Measurements from ENCODE around the gene EGFR.

EGFR gene

DNA sequence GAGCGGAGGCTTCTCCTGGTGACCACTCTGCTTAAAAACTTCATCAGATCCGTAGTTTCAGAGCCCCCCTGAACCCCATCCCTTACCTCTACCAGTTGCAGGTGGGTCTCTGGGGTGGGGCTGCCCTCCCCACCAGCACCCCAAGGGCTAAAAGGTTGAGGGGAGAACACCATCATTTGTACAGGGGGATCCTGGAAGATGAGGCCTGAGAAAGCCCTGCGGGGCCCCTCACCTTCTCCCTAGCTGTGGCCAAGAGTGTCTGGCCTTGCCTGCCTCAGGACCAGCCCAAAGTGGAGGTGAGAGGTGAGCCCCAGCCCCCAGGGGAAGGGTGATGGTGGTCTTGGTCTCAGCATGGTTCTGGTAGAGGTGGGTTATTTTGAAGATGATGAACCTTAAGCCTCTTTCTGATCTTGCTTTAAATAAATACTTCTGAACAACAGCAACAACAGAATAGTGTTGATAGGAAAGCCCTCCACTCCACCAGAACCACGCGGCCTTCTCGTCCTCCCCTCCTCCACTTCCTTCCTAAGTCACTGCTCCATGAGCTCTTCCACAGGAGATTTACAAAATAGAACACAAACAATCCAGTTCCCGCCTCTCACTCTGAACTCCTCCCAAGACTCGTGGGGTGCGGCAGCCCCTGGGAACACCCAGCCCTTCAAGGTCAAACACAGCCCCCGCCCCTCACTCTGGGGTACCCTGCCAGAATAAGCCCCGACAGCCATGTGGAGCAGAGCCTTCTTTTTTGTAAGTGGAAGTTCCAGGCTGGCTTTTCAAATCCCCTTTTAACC, 169.1 kb downstream of the EGFR start:
- TF ChIP-seq, protein P1, sequence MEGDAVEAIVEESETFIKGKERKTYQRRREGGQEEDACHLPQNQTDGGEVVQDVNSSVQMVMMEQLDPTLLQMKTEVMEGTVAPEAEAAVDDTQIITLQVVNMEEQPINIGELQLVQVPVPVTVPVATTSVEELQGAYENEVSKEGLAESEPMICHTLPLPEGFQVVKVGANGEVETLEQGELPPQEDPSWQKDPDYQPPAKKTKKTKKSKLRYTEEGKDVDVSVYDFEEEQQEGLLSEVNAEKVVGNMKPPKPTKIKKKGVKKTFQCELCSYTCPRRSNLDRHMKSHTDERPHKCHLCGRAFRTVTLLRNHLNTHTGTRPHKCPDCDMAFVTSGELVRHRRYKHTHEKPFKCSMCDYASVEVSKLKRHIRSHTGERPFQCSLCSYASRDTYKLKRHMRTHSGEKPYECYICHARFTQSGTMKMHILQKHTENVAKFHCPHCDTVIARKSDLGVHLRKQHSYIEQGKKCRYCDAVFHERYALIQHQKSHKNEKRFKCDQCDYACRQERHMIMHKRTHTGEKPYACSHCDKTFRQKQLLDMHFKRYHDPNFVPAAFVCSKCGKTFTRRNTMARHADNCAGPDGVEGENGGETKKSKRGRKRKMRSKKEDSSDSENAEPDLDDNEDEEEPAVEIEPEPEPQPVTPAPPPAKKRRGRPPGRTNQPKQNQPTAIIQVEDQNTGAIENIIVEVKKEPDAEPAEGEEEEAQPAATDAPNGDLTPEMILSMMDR (IDR thresholded peaks at IDR 0.05; ENCODE audit: low read depth, low read length) = no peak
- Histone ChIP-seq H3K4me1 (peaks cover 68% of the 10 kb centered on the region), H3K27me3 (no peaks in the 10 kb centered on the region), H3K9me3 (no peaks in the 10 kb centered on the region), H3K4me3 (ENCODE audit: low read depth, low read length) (no peak overlapping the region), H3K36me3 (peaks cover 63% of the 10 kb centered on the region)
- no peak for DNase-seq

DNA sequence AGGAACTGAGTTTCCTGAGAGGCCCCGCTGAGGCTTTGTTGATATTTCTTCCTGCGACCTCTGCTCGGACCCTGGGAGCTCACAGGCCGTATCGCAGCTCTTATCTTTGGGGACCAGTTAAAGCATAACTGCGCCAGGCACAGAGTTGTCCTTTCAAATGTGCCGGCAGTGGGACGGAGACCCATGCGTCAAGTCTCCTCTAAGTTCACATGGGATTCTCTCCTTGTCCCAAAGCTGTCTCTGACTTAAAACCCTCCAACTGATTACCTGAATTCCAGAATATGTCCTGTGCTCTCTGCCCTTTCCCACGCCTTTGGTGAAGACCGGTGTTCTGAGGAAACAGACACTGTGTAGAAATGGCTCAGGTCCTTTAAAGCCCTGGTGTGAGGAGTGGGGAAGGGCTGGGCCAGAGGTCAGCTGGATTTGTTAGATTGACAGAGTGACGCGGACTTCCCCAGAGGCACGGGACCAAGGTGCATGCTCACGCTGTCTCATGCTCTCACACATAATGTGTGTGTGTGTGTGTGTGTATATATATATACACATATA, 169.8 kb downstream of the EGFR start:
- peaks cover 76% of the 10 kb centered on the region for H3K4me1 ChIP-seq
- peaks cover 56% of the 10 kb centered on the region for H3K36me3 ChIP-seq
- TF ChIP-seq, protein P1 (IDR thresholded peaks at IDR 0.05; ENCODE audit: low read depth, low read length) = no peak
- no peak overlapping the region for H3K4me3 ChIP-seq (ENCODE audit: low read depth, low read length)
- DNase-seq = no peak
- no peaks in the 10 kb centered on the region for H3K9me3 ChIP-seq
- no peaks in the 10 kb centered on the region for H3K27me3 ChIP-seq

DNA sequence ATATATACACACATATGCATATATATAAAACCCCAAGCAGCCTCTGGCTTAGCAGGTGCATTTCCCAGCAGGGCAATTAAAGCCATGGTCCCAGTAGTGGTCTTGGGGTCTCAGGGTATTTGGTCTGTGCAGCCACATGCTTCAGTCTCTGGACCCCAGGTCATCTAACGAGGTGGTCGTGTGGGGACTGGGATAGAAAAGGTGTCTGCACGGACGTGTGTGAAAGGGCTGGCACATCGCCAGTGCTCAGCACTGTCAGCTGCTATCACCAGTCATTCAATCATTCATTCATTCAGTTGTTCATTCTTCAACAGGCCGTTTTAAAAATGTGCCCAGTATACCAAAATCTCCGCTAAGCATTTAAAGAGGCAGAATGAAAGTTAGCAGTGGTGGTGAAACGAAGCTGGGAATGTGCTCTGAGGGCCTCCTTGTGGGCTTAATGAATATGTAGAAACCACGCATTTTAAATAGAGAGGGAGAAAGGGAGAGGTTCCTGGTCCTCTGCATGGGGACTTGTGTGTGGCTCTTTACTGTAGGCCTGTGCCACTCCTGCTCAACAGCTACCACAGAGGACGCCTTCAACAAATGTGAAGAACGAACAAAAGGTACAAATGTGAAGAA, 170.4 kb downstream of the EGFR start:
- H3K36me3 ChIP-seq = peaks cover 50% of the 10 kb centered on the region
- TF ChIP-seq, protein P1 (IDR thresholded peaks at IDR 0.05; ENCODE audit: low read depth, low read length) = no peak

DNA sequence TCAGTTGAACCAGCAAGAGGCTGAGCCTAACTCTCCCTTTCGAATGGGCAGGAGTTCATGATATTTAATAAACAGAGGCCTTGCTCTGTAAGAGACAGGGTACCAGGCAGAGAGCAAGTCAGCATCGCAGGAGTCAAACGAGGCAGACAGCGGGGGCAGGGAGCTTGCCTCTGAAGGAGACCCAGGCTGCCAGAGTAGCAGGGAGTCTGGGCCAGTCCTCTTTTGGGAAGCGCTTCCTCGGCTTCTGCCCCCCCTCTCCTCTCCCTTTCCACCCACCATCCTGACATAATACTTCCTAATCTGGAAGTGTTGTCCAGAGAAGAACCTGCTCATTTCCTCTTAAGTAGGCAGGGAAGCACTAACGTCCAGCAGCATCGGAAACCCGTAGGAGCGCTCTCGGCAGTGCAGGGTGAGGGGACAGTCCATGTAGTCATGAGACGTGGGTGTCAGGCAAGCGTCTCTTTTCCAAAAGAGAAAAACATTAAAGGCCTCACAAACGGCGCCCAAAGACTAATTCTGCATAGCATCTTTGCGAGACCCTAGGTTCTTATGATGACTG, 171.1 kb downstream of the EGFR start:
- Histone ChIP-seq H3K4me1 (peaks cover 84% of the 10 kb centered on the region), H3K9me3 (no peaks in the 10 kb centered on the region), H3K4me3 (ENCODE audit: low read depth, low read length) (no peak overlapping the region), H3K36me3 (peaks cover 49% of the 10 kb centered on the region), H3K27me3 (no peaks in the 10 kb centered on the region)
- DNase-seq = no peak
- TF ChIP-seq, protein P1 (IDR thresholded peaks at IDR 0.05; ENCODE audit: low read depth, low read length) = no peak

More for the DNA sequence above, 170.4 kb downstream of the EGFR start:
- H3K4me1 ChIP-seq = peaks cover 78% of the 10 kb centered on the region
- H3K27me3 ChIP-seq = no peaks in the 10 kb centered on the region
- no peak overlapping the region for H3K4me3 ChIP-seq (ENCODE audit: low read depth, low read length)
- no peak for DNase-seq
- H3K9me3 ChIP-seq = no peaks in the 10 kb centered on the region

DNA sequence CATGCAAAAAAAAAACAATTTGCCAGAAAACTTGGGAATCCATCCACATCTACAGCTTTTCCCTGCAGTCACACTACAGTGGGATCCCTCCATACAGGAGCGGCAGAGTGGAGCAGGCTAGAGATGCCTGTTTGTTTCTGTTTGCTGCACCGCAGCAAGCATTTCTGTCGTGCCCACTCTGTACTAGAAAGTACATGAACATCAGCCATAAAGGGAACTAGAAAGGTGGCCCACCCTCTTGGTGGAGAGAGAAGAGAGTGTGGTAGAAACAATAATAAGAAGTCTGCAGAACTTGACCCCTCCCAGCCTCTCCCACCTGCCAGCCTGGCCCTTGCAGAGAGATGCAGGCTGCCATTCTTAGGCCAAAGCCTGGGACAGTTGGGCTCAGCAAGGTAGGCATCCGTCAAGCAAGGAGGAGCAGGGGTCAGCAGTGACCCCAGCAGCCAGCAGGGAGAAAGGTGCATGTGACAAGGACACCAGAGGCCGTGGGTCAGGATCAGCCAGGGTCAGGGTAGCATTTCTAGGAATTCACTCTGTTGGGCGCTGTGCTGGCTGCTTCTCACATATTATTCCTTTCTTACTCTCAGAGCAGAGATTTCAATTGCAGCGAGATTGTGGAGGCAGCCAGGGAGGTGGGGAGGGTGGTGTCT, 171.8 kb downstream of the EGFR start:
- Histone ChIP-seq H3K4me3 (ENCODE audit: low read depth, low read length) (no peak overlapping the region), H3K4me1 (peaks cover 79% of the 10 kb centered on the region), H3K27me3 (no peaks in the 10 kb centered on the region), H3K9me3 (no peaks in the 10 kb centered on the region), H3K36me3 (peaks cover 49% of the 10 kb centered on the region)
- no peak for DNase-seq
- TF ChIP-seq, protein P1 (IDR thresholded peaks at IDR 0.05; ENCODE audit: low read depth, low read length) = no peak
